NCI-H510A (cell line): ENCODE measurements around the gene PRDM16.

Experiments used
- DNase-seq: peaks from one replicate; lab custom pipeline; 2025; lab: John Stamatoyannopoulos, UW

The PRDM16 gene

DNA sequence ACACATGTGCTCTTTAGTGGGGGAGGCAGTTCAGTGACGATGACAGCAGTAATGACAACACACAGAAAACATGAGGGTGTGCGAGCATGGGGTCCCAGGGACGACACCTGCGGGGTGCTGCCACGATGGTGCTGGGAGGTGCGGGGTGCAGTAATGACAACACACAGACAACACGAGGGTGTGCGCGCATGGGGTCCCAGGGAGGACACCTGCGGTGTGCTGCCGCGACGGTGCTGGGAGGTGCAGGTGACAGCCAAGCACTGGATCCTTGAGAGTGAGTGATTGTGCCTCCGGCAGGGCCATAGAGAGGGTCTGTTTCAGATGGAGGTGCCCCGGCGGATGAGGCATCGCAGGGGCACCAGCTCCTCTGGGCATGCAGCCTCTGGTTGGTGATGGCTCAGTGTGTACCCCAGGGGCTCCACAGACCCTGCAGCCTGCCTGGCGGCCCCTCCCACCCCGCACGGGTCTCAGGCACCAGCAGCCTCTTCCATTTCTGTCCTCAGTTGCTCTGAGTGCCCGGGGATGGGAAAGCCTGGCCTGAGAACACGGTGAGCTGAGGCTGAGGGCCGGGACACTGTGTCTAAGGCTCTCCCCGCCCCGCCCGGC is 193.8 kb downstream of the PRDM16 start:
- DNase-seq = no peak

DNA sequence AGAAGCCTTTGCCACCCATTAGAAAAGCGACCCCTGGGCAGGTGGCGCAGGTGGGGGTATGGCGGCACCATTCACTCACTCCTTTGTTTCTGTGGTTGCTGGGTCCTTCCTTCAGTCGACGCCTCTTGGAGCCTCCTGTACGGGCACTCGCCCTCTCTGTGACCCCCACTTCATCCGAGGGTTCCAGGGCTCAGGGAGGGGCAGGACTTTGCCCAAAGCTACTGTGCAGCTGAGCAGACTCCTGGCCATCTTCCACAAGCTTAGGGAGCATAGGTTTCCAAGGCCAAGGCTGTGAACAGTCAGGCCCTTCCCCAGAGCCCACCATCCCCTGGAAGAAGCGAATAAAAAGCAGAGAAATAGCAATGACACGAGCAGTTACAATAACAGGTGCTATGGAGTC is 194.8 kb downstream of the PRDM16 start:
- DNase-seq = no peak

DNA sequence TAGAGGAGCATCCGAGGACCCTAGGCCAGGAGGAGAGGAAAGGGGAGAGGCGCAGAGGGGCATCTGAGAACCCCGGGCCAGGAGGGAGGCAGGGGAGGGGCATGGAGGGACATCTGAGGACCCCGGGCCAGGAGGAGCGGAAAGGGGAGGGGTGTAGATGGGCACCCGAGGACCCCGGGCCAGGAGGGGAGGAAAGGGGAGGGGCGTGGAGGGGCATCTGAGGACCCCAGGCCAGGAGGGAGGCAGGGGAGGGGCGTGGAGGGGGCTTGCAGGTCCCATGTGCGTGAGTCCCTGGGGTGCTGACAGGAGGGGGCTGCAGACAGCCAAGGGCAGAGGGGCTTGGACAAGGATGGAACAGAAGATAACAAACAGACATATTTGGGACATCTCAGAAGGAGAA is 195.5 kb downstream of the PRDM16 start:
- no peak for DNase-seq

DNA sequence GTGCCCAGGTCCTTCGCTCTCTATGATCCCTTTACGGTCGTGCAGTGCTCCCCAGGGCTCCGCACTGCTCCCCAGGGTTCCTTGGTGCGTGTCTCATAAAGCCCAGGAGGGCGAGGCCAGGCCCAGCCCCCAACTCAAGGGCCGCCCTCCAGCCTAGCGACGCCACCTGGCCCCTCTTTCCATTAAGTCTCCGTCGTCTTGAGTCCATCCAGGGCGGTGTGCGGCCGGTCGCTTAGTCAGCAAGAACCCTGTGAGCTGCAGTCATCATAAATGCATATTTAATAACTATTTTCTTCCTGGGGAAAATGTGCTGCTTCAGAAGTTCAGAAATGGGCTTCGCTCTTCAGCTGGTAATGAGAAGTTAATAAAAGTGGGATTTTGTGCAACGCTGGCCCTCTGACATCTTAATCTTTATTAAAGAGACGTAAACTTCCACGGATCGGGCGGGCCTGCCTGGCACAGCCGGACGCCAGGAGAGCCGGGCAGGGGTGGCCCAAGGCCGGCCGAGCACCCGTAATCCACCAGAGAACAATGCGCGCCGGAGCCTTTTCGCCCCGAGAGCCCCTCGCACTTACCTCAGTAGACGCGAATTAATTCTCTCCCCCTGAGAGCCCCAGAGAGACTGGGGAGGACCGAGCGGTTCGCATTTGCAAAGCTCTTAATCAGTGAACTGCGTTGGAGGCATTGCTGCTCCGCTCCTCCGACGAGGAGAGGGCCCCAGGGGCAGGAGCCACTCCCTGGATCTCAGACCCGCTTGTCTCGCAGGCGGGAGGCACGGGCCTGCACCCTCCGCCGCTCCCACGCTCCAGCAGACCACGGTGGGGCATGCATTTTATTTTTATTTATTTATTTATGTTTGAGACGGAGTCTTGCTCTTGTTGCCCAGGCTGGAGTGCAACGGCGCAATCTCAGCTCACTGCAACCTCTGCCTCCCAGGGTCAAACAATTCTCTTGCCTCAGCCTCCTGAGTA is 197.1 kb downstream of the PRDM16 start:
- DNase-seq = no peak

DNA sequence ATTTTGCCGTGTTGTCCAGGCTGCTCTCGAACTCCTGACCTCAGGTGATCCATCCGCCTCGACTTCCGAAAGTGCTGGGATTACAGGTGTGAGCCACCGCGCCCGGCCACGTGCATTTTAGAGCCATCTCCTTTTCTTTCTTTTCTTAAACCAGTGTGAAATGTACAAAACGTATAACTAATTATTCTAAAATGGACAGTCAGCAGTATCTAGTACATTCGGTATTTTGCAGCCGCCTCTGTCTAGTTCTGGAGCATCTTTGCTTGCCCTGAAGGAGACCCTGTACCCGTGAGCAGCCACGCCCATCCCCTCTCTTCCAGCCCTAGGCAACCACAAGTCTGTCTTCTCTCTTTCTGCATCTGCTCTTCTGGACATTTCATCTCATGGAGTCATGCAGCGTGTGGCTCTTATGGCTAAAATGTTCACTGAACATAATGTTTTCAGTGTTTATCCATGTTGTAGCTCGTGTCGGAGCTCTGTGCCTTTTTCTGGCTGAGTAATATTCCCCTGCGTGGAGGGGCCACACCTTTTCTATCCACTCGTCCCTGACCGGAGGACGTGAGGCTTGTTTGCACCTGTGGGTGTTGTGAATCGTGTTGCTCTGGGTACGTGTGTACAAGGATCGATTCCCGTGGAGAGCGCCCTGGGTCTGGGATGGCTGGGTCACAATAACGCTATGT is 198.0 kb downstream of the PRDM16 start:
- DNase-seq = no peak

DNA sequence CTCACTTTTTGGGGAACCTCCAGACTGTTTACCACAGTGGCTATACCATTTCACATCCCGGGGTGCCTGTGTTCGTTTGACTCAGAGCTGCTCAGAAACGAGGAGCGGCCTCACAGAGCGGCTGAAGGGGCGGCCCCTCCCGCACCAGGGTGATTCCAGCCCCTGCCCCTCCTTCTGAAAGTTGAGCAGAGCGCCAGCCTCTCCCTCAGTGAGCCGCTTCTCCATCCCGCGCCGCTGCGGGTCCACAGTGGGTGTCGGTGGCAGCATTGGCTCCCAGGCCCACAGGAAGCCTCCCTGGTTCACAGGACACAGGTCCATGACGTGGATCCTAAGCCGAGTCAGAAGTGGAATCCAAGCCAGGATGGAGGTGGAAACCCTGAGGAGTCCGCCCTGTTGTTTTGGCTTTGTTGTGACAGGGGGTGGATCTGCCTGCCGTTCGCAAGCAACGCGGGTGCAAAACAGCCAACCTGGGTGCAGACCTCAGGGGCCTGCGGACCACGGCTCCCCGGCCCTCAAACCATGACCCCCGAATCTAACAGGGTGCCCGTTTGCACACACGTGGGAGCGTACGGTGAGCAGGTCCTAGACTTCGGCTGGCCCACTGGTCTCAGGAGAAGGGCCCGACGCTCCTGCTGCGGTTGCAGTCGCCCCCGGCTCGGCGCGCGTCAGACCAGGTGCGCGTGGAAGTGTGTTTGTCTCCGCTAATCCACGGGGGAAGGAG is 198.7 kb downstream of the PRDM16 start:
- DNase-seq = no peak

DNA sequence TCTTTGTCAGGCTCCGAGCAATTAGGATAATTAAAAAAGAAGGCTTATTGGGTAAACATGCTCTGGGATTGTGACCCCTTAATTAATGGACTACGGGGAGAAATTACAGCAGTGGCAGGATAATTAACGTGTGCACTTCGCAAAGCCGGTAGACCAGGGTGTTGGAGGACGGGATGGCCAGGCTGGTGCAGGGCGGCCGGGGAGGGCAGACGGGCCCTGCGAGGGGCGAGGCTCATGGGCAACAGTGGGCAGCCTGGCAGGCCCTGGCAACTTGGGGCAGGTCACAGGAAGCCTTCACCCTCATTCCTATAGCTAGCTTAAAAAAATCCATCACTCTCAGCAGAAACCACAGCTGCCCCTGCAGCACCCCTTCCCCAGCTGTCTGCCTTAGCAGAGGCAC is 199.3 kb downstream of the PRDM16 start:
- no peak for DNase-seq

DNA sequence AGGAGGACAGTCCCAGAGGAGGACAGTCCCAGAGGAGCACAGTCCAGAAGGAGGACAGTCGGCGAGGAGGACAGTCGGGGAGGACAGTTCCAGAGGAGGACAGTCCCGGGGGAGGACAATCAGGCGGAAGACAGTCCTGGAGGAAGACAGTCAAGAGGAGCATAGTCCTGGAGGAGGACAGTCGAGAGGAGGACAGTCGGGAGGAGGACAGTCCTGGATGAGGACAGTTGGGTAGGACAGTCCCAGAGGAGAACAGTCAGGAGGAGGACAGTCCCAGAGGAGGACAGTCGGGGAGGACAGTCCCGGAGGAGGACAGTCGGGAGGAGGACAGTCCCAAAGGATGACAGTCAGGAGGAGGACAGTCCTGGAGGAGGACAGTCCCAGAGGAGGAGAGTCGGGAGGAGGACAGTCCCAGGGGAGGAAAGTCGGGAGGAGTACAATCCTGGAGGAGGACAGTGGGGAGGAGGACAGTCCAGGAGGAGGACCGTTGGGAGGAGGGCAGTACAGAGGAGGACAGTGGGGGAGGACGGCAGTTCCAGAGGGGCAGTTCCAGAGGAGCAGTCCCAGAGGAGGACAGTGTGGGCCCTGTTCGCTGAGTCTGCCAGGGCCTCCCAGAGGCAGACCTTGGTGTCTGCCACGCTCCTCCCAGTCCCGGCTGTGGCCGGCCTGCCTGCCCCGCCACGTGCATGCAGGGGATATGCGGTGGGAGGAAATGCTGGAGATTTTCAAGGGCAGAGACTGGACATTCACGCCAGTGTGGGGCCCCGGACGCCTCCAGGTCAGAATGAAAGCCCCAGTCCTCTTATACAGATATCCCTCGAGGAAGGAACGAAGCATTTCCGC is 201.6 kb downstream of the PRDM16 start:
- no peak for DNase-seq

DNA sequence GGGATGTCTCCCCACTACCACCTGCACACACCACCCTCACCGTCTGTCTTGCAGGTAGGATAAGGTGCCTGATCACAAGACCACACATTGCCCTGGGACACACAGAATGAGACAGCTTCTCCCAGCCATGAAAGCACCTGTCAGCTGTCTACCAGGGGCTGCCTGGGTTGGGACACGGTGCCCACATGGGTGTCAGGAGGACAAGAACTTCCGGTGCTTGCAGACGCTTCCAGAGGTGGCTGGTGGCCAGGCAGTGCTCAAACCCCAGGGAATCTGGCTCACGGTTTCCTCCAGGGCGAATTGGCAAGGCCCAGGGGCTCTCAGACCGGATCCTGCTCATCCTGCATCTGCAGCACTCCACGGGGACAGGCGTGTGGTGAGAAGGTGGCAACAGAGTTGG is 202.9 kb downstream of the PRDM16 start:
- DNase-seq = no peak

DNA sequence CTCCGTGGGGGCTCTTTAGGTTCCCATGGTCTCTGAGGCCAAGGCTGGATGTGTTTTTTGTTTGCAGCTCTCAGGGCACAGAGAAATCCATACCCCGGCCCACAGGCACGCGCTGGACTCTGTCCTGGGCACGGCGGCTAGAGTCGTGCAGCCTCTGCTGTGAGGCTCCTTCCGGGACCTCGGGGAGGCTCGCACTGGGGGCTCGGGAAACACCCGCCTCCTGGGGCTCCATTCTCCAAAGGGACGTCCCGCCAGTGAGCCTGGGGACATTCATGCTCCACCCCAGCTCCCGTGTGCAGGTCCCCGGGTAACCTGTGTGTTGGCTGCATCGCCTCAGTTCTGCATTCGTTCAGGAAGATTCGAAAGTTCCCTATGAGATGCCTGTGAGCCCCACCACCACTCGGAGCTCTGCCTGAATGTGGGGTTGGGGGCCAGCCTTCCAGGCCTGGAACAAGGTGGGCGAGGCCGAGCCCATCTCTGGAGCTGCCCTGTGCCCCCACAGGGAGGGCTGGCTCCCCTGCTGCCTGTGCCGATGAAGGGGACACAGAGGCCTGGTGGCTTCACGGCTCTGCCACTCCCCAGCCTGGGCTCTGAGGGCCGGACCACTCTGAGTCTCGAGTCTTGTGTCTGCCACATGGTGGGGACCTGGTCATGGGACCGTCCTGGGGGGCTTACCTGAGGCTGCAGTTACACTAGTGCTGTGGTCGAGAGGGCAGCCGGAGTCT is 203.5 kb downstream of the PRDM16 start:
- no peak for DNase-seq

DNA sequence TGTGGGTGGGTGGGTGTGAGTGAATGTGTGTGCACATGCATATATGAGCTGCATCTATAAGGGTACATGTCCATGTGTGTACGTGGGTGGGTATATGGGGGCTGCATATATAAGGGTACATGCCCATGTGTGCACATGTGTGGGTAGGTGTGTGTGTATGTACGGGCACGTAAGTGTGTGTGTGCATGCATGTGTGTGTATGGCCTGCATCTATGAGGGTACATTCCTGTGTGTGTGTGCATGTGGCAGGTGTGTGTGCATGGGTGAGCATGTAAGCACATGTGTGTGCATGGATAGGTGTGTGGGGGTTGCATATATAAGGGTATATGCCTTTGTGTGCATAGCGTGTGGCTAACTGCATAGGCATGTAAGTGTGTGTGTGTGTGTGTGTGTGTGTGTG is 204.4 kb downstream of the PRDM16 start:
- no peak for DNase-seq

DNA sequence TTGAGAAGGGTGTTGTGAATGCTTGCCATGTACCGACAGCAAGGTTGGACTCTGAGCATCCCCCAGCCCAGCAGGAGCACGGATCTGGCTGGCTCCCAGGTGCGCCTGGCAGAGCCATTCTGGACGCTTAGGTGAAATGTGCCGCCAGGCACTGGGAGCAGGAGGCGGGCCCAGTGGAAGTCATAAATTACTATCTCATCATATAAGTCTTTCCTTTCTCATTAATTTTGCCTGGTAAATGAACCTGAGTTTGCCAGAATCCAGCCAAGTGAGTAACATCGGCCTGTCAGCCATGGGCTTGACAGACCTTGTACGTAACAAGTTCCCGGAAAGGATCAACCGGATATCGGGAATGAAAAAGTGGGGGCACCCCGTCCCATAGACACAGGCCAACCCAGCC is 206.0 kb downstream of the PRDM16 start:
- DNase-seq = no peak

DNA sequence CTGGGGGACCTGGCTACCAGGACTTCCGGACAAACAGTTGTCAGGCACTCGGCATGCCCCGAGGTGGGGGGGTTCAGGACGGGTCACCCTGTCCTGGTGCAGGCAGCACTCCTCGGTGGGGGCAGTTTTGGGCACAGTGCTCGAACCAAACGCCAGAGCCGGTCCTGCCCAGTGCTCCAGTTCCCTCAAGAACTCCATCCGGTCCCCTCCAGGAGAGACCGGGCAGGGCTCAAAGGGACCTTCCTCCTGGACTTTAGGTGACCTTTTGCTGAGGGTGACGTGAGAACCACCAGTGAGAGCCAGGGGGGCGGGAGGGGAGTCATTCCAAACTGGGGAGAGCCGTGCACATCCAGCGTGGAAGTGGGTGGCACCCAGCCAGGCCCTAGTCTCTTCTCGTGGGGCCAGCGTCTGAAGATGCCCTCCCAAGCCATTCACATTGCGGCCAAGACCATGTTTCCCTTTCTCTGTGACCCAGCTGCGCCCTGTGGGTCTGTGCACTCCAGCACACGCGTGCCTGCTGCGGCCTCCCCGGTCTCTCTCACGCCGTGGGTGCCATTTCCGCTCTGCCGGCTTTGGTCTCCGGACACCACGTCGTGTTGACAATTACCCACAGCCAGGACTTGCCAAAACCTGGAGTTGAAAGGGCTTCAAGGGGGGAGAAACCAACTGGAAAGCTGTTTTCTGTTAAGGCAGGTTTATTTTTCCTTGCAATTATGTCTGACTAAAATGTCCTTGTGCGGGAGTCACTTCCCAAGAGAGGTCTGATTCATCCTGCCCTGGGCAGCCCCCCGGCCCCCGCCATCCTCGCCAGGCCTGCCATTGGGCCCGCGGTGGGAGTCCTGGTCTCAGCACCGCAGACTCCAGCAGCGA is 206.7 kb downstream of the PRDM16 start:
- DNase-seq = no peak

DNA sequence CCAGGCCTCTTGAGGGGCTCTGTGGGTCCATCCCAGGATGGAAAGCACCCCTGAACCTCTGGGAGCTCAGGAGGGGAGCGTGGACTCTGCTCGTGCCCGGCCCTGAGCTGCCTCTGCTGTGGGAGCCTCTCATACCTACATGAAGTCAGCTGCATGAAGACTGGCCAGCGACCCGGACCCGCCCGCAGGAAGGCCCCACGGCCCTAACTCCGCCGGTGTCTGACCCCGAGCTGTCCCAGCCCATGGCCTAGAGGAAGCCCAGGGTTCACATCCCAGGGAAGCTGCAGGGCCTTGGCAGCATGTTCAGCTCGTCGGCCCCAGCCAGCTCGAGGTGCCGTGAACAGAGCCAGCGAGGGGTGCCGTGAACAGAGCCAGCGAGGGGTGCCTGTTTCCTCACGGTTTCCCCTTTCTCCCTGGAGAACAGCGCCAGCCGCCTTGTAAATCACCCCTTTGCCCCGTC is 207.4 kb downstream of the PRDM16 start:
- no peak for DNase-seq

DNA sequence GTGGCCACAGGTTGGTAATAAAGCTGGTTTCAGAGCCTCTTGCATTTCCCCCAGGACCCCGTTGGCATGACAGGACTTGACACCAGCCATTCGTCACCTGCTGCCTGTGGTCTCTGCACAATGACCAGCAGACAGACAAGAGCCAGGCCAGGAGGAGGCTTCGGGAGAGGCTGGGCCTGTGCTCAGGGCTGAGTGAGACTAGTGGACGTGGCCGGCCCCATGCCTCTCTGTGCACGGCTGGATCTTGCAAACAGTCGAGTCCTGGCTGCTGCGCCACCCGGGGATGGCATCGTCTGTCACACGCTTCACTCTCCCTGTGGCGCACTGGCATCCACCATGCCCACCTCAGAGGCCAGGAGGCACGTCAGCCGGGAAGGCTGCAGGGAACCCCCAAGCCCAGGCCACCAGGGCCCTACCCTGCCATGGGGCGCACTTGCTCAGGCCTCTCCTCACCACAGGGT is 208.0 kb downstream of the PRDM16 start:
- no peak for DNase-seq

DNA sequence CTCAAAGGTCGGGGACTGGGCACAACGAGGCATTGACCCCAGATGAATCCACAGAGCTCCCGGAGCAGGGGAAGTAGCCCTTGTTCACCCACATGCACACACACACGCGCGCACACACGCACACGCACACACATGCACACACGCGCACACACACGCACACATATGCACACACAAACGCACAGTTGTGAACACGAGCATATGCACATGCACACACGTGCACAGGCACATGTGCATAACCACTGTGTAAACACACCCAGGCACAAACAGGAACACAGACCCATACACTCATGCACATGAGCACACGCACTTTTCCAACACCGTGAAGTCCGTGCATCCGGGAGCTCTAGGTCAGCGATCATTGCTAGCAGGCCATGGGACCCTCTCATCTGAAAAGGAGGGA is 208.6 kb downstream of the PRDM16 start:
- no peak for DNase-seq

DNA sequence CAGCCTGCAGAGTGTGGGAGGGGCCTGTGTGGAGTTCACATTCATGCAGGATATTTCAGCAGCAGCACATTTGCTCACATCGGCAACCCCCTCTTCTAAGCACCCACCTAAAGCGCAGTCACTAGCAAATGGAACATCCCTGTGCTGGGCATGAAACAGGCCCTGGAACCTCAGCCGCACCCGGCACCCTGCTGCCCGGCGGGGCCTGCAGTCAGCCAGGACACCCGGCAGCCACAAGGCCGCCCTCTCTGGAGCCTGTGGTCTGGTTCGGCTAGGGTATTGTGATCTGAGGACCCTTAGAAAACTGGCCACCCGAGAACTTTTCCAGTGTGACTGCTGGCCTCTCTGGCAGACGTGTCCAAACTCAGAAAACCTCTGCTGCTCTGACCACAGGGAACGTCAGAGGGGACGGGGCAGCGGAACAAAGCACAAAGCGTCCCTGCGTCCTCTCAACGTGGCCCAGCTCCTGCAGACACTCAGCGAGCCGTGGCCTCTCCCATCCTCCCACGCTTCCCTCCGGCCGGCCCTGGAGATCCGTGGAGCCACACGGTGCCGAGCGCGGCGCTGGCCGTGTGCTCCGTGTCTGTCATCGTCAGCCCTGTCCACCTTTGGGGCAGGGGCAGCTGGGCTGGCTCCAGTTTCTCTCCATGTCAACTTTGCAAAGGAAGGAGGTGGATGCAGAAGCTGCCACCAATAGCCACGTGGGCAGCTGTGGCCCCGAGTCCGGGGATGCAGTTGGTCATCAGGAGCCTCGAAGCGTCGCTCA is 209.6 kb downstream of the PRDM16 start:
- DNase-seq = no peak

DNA sequence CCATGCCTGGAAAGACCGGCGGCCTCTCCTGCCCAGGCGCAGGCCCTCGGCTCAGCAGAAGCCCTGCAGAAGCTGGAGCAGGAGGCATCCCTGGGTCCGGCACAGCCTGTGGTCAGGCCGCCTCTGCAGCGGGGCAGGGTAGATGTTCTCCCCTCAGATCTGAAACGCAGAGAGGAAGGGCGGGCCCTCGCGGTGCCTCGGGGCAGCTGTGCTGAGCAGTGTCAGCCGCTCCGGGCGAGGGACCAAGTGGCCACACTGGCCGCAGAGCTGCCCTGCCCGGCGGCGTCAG is 210.1 kb downstream of the PRDM16 start:
- DNase-seq = no peak

DNA sequence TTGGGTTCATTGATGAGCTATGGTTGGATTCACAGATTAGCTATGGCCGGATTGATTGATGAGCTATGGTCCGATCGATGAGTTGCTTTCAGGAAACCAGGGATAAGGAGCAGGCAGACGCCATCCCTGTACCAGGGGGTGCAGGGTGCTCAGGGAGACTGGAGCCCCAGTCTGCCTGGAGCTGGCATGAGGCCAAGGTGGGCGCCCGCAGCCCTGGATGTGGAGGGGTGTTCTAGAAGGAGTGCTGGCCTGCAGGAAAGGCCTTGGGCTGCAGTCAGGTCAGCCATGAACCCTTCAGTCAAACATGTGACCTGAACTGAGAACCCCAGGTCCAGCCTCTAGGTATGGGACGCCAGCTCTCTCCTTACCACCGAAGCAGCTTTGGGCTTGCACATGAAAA is 212.7 kb downstream of the PRDM16 start:
- DNase-seq = no peak
